ENCODE data around the gene ZNF280B. TPM values are rescaled to one million over a fixed set of nuclear protein-coding genes. Genes with fewer than 3 reads are reported as not detected.

Gene ZNF280B
- total RNA-seq, 1 experiment from 2014 or later, result not detected

DNA sequence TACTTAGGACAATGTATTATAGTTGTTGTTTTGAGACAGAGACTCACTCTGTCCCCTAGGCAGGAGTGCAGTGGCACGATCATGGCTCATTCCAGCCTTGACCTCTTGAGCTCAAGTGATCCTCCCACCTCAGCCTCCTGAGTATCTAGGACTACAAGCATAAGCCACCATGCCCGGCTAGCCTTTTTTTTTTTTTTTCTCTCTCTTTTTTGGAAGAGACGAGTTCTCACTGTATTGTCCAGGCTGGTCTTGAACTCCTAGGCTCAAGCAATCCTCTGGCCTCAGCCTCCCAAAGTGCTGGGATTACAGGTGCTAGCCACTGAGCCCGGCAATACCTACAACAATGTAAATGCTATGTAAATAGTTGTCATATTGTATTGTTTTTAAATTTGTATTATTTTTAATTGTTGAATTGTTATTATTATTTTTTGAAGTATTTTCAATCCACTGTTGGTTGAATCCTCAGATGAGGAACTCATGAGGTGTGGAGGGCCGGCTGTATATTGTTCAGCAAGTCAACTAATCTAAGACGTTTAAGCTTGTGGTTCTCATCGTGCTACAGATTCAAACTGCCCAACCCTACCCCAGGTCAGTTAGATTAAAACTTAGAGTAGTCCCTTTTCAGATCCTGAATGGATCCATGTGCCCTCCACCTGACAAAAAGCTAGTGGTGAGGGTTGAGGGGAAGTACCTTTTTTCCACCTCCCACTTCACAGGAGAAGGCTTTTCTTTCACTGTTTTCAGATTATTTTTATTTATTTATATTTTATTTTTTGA lies 23.4 kb upstream of the ZNF280B start:
- BruUV-seq (replicated peaks), result no TSS peak
- ChIA-PET CTCF (interaction anchor here (0.9 kb wide), 1 partner anchor 54 kb away, joined by 7 read pairs; no protein-coding TSS in a partner anchor), POLR2A (no interaction called here)
- TF ChIP-seq, protein P1, sequence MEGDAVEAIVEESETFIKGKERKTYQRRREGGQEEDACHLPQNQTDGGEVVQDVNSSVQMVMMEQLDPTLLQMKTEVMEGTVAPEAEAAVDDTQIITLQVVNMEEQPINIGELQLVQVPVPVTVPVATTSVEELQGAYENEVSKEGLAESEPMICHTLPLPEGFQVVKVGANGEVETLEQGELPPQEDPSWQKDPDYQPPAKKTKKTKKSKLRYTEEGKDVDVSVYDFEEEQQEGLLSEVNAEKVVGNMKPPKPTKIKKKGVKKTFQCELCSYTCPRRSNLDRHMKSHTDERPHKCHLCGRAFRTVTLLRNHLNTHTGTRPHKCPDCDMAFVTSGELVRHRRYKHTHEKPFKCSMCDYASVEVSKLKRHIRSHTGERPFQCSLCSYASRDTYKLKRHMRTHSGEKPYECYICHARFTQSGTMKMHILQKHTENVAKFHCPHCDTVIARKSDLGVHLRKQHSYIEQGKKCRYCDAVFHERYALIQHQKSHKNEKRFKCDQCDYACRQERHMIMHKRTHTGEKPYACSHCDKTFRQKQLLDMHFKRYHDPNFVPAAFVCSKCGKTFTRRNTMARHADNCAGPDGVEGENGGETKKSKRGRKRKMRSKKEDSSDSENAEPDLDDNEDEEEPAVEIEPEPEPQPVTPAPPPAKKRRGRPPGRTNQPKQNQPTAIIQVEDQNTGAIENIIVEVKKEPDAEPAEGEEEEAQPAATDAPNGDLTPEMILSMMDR (IDR thresholded peaks at IDR 0.05; ENCODE audit: unreplicated experiment), result no peak
- DNase-seq (ENCODE audit: unreplicated experiment), result no peak
- no peak overlapping the region for H3K4me3 Mint-ChIP-seq (ENCODE audit: unreplicated experiment)
- intact Hi-C loops (cut with micrococcal nuclease), result no loop called here
- H3K4me1 Mint-ChIP-seq (ENCODE audit: insufficient read depth, unreplicated experiment), result no peaks in the 10 kb centered on the region
- H3K27me3 Mint-ChIP-seq (ENCODE audit: insufficient read depth, unreplicated experiment), result peaks cover 11% of the 10 kb centered on the region
- H3K27ac Mint-ChIP-seq (ENCODE audit: low read depth, unreplicated experiment), result no peak overlapping the region
- H3K9me3 Mint-ChIP-seq (ENCODE audit: unreplicated experiment), result no peaks in the 10 kb centered on the region
- H3K36me3 Mint-ChIP-seq (ENCODE audit: insufficient read depth, unreplicated experiment), result no peaks in the 10 kb centered on the region

DNA sequence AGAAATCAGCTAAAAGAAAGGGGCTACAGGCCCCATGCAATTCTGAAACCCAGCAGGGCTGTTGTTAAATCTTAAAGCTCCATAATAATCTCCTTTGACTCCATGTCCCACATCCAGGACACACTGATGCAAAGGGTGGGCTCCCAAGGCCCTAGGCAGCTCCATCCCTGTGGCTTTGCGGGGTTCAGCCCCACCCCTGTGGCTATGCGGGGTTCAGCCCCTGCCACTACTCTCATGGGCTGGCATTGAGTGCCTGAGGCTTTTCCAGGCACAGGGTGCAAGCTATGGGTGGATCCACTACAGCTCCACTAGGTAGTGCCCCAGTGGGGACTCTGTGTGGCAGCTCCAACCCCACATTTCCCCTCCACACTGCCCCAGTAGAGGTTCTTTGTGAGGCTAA lies 20.2 kb upstream of the ZNF280B start:
- no peaks in the 10 kb centered on the region for H3K9me3 Mint-ChIP-seq (ENCODE audit: unreplicated experiment)
- no TSS peak for BruUV-seq (replicated peaks)
- CTCF ChIA-PET, result interaction anchor here (0.9 kb wide), 1 partner anchor 107 kb away, joined by 4 read pairs; no protein-coding TSS in a partner anchor
- H3K36me3 Mint-ChIP-seq (ENCODE audit: insufficient read depth, unreplicated experiment), result no peaks in the 10 kb centered on the region
- no peaks in the 10 kb centered on the region for H3K4me1 Mint-ChIP-seq (ENCODE audit: insufficient read depth, unreplicated experiment)
- peaks cover 28% of the 10 kb centered on the region for H3K27me3 Mint-ChIP-seq (ENCODE audit: insufficient read depth, unreplicated experiment)
- TF ChIP-seq, protein P1 (IDR thresholded peaks at IDR 0.05; ENCODE audit: unreplicated experiment), result no peak
- H3K4me3 Mint-ChIP-seq (ENCODE audit: unreplicated experiment), result no peak overlapping the region
- H3K27ac Mint-ChIP-seq (ENCODE audit: low read depth, unreplicated experiment), result no peak overlapping the region
- DNase-seq (ENCODE audit: unreplicated experiment), result no peak
- intact Hi-C loops (cut with micrococcal nuclease), result no loop called here
- POLR2A ChIA-PET, result interaction anchor here (0.6 kb wide), 1 partner anchor 629 kb away, joined by 3 read pairs; no protein-coding TSS in a partner anchor

DNA sequence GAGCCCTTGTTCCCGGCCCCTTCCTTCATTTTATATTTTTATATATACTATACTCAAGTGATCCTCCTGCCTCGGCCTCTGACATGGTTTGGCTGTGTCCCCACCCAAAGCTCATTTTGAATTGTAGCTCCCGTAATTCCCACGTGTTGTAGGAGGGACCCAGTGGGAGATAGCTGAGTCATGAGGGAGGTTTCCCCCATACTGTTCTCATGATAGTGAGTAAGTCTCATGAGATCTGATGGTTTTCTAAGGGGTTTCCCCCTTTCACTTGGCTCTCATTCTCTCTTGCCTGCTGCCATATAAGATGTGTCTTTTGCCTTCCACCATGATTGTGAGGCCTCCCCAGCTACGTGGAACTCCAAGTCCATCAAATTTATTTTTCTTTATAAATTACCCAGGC lies 18.8 kb upstream of the ZNF280B start:
- no peak for DNase-seq (ENCODE audit: unreplicated experiment)
- no peak overlapping the region for H3K27ac Mint-ChIP-seq (ENCODE audit: low read depth, unreplicated experiment)
- intact Hi-C loops (cut with micrococcal nuclease), result no loop called here
- H3K4me1 Mint-ChIP-seq (ENCODE audit: insufficient read depth, unreplicated experiment), result no peaks in the 10 kb centered on the region
- no peak overlapping the region for H3K4me3 Mint-ChIP-seq (ENCODE audit: unreplicated experiment)
- no peaks in the 10 kb centered on the region for H3K9me3 Mint-ChIP-seq (ENCODE audit: unreplicated experiment)
- CTCF ChIA-PET, result interaction anchor here (0.6 kb wide), 1 partner anchor 652 kb away, joined by 3 read pairs; no protein-coding TSS in a partner anchor
- TF ChIP-seq, protein P1 (IDR thresholded peaks at IDR 0.05; ENCODE audit: unreplicated experiment), result no peak
- no peaks in the 10 kb centered on the region for H3K36me3 Mint-ChIP-seq (ENCODE audit: insufficient read depth, unreplicated experiment)
- peaks cover 28% of the 10 kb centered on the region for H3K27me3 Mint-ChIP-seq (ENCODE audit: insufficient read depth, unreplicated experiment)
- BruUV-seq (replicated peaks), result no TSS peak
- POLR2A ChIA-PET, result no interaction called here

DNA sequence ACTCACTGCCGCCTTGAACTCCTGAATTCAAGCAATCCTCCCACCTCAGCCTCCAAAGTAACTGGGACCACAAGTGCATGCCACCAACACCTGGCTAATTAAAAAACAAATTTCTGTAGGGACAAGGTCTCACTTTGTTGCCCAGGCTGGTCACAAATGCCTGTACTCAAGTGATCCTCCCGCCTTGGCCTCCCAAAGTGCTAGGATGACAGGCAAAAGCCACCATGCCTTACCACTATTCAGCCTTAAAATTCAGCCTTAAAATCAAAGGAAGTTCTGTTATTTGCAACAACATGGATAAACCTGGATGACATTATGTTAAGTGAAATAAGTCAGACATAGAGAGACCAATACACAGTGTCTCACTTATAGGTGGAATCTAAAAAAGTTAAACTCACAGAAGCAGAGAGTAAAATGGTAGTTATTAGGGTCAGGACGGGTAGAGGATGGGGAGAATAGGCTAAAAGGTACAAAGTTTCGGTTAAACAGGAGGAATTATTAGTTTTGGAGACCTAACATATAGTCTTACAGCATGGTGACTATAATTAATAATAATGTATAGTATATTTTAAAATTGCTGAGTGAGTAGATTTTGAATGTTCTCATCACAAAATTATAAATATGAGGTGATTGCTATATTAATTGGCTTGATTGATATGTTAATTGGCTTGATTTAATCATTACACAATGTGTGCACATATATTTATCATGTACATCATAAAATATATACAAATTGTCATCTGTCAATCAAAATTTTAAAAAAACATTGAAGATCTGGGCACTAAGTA lies 17.8 kb upstream of the ZNF280B start:
- CTCF ChIA-PET, result no interaction called here
- Mint-ChIP-seq H3K4me1 (ENCODE audit: insufficient read depth, unreplicated experiment) (no peaks in the 10 kb centered on the region), H3K4me3 (ENCODE audit: unreplicated experiment) (no peak overlapping the region), H3K36me3 (ENCODE audit: insufficient read depth, unreplicated experiment) (no peaks in the 10 kb centered on the region), H3K27me3 (ENCODE audit: insufficient read depth, unreplicated experiment) (peaks cover 28% of the 10 kb centered on the region), H3K27ac (ENCODE audit: low read depth, unreplicated experiment) (no peak overlapping the region), H3K9me3 (ENCODE audit: unreplicated experiment) (no peaks in the 10 kb centered on the region)
- TF ChIP-seq, protein P1 (IDR thresholded peaks at IDR 0.05; ENCODE audit: unreplicated experiment), result no peak
- POLR2A ChIA-PET, result no interaction called here
- no TSS peak for BruUV-seq (replicated peaks)
- no peak for DNase-seq (ENCODE audit: unreplicated experiment)
- intact Hi-C loops (cut with micrococcal nuclease), result no loop called here

Data from MCF 10A (cell line).